GM10266 (cell line): ENCODE measurements around the gene AQP4.

ENCODE experiments used
- DNase-seq: peaks from one replicate; pipeline ENCODE4 v3.0.0; 2012; ENCODE audit errors: extremely low spot score
- CTCF ChIP-seq: IDR thresholded peaks from 2 replicates; pipeline ENCODE4 v1.5.1; 2012; ENCODE audit warnings: mild to moderate bottlenecking, low read depth; ENCODE audit not compliant: control insufficient read depth, insufficient read depth; ENCODE audit errors: missing control alignments

Gene AQP4

DNA sequence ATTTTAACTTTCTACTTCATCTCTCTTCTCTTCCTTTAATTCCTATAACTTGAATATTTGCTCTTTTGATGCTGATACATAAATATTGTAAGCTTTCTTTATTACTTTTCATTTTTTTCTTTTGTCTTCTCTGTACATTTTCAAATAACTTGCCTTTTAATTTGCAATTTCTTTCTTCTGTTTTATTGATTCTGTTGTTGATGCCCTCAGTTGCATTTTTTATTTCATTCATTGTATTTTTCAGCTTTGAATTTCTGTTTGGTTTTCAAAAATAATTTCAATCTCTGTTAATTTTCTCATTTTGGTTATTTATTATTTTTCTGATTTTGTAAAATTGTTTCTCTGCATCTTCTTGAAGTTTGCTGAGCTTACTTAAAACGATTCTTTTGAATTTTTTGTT, 47.0 kb downstream of the AQP4 start:
- no peak for DNase-seq
- no peak for TF ChIP-seq CTCF

GRCh38 chr18:26813043-26813442, 52.5 kb downstream of the AQP4 start:
- DNase-seq, result peak; percentile 34
- TF ChIP-seq CTCF, result peak; percentile 58

GRCh38 chr18:26812462-26812861, 53.0 kb downstream of the AQP4 start:
- no peak for DNase-seq
- no peak for TF ChIP-seq CTCF

DNA sequence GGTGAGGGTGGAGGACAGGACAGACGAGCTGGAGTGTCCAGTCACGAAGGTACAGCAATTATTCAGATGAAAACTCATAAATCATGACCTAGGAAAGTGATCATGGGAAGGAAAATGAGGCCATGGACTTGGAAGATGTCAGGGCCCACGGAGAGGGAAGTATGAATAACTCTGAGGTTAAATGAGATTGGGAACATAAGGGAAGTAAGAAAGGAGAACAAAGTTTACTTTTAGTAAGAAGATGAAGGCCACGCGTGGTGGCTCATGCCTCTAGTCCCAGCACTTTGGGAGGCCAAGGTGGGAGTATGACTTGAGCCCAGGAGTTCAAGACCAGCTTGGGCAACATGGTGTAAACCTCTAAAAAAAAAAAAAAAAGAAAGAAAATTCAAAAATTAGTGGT, 56.2 kb downstream of the AQP4 start:
- TF ChIP-seq CTCF, result no peak
- no peak for DNase-seq

- no peak for TF ChIP-seq CTCF
- DNase-seq, result no peak
Observed at GRCh38 chr18:26806224-26806623, 59.3 kb downstream of the AQP4 start.

DNA sequence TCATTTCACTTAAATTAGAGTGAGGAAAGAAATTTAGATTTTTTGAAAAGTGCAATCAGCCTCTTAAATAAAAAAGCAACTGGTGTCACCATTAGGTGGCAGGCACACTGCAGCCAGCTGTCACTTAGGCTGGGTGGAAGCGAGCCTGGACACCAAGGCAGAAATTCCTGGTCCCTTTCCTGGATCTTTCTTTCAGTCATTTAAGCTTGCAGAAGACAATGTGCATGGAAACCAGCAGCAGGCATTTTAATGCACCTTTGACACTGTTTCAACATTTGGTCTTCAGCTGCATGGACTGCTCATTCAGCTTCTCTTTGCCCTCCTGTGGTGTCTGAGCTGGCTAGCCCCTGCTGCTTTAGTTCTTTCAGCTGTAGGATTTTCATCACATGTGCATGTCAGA, 61.0 kb downstream of the AQP4 start:
- peak; percentile 33 for TF ChIP-seq CTCF
- DNase-seq, result no peak

- DNase-seq, result no peak
- peak; percentile 17 for TF ChIP-seq CTCF
Observed at GRCh38 chr18:26803643-26804042, 61.9 kb downstream of the AQP4 start.
